Fibroblast of the aortic adventitia (primary cell): Measurements from ENCODE around the gene AUTS2. TPM values are rescaled to one million over a fixed set of nuclear protein-coding genes. Genes with fewer than 3 reads are reported as not detected.

Experiments used
- DNase-seq: peaks from one replicate; pipeline ENCODE4 v3.0.0-alpha.2; 2010; ENCODE audit warnings: low read depth
- H3K4me3 ChIP-seq: 2 replicates; pipeline ENCODE4 v1.5.1; 2011; ENCODE audit warnings: low read depth, mild to moderate bottlenecking, control low read depth, low read length, moderate library complexity
- total RNA-seq: library from RNA; depleted of rRNA; stranded (reverse); fragments of >200 nt; gene quantifications from 2 replicates; pipeline ENCODE4 v1.2.3, GENCODE V29; 2012; ENCODE audit warnings: low replicate concordance
- TF ChIP-seq, protein P1 (sequence below): IDR thresholded peaks from 2 replicates; pipeline ENCODE4 v1.5.1; 2011; ENCODE audit warnings: mild to moderate bottlenecking, low read length, control low read depth, inconsistent platforms; ENCODE audit not compliant: insufficient read depth

The AUTS2 gene
- total RNA-seq, 1 donor: 10.7 TPM

DNA sequence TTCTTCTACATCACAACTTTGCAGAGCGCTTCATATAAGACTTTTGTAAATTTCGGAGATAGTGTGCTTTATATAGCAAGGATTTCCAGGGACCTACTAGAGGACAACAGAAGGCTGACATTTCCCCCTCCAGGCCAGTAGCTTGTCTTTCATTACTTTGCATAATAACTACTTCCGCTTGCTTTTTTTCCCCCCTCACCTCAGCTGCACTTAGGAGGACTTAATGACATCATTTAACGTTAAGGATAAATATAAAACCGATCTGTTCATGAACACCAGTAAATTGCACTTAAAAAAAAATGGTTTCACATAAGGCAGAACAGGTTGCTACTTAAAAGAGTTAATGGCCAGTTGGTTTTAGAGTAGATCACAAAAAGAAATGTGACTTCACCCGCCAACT, 172.3 kb downstream of the AUTS2 start:
- no peak overlapping the region for H3K4me3 ChIP-seq
- TF ChIP-seq, protein P1, sequence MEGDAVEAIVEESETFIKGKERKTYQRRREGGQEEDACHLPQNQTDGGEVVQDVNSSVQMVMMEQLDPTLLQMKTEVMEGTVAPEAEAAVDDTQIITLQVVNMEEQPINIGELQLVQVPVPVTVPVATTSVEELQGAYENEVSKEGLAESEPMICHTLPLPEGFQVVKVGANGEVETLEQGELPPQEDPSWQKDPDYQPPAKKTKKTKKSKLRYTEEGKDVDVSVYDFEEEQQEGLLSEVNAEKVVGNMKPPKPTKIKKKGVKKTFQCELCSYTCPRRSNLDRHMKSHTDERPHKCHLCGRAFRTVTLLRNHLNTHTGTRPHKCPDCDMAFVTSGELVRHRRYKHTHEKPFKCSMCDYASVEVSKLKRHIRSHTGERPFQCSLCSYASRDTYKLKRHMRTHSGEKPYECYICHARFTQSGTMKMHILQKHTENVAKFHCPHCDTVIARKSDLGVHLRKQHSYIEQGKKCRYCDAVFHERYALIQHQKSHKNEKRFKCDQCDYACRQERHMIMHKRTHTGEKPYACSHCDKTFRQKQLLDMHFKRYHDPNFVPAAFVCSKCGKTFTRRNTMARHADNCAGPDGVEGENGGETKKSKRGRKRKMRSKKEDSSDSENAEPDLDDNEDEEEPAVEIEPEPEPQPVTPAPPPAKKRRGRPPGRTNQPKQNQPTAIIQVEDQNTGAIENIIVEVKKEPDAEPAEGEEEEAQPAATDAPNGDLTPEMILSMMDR: no peak
- no peak for DNase-seq

DNA sequence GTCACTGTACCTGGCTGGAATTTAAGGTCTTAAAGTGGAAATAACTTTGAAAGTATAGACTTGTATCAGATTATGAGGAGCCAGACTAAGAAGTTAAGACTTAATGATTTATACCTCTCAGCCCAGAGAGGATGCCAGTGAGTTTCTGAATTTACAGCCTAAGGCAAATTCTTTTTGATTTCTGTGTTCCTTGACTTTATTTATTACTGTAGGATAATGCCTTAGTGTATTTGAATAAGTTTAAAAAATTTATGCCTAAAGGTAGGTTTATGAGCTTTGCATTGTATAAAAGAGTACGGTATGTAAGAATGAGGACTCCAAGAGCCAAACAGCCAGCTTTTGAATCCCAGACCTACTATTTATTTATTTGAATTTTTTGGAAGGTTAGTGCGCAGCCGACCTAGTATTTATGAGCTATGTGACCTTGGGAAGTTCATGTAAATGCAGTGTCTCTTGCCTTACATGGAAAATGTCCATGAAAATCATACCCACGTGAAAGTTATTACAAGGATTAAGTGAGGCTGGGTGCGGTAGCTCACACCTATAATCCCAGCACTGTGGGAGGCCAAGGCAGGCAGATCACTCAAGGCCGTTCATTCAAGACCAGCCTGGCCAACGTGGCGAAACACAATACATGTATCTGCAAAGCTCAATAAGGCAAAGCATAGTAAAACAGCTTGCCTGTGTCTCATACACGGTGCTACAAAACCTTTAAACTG, 174.6 kb downstream of the AUTS2 start:
- no peak overlapping the region for H3K4me3 ChIP-seq
- DNase-seq: no peak
- TF ChIP-seq, protein P1: no peak

DNA sequence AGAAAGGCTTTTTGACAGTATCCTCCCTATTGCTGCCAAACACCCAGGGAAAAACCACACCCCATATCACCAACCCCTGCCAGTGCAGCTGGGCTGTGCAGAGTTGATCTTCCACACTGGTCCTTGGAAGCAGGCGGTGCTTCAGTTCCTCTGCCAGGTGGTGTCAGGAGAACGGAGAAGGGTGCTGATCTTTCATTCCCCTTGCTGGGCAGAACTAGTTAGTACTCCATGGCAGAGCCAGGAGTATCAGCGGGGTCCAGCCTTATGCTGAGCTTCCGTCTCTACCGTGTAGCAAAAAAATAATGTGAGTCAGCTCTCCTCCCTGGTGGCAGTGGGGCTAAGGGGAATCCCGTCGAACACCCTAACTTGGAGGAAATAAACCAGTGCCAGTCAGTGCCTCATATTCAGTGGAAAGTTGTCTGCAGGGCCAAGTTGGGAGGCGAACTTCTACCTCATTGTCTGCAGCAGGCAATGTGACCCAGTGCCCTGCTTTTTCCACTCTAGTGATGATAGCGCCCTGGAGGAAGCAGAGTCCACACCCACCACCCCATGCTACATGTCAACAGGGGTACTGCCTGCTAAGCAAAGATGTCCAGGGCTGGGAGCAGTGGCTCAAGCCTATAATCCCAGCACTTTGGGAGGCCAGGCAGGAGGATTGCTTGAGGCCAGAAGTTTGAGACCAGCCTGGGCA, 175.4 kb downstream of the AUTS2 start:
- DNase-seq: no peak
- TF ChIP-seq, protein P1: no peak
- H3K4me3 ChIP-seq: no peak overlapping the region

DNA sequence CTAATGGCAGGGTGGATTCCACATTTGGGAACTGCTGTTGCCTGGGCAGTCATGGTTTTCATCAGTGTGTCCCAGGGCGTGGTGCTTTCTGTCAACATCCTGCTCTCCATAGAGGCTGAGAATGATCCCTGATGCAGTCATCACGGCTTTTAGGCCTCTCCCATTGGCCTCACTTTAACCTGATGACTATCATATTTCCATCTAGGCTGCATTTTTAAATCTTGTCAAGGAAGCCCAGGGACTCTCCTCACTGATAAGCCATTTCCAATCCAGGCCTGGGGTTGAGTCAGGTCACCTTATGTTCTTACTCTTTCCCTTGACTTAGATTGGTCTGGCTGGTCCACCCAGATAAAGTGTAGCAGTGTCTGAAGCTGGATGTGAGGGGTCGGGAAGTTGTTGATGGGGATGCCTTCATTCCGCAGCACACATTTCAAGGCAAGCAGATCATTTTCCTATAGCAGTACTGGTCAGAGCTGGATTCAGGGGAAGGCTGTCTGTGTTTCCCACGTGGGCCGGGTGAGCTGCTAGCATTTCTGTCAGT, 177.0 kb downstream of the AUTS2 start:
- TF ChIP-seq, protein P1: no peak
- DNase-seq: peak; percentile 88
- H3K4me3 ChIP-seq: no peak overlapping the region

DNA sequence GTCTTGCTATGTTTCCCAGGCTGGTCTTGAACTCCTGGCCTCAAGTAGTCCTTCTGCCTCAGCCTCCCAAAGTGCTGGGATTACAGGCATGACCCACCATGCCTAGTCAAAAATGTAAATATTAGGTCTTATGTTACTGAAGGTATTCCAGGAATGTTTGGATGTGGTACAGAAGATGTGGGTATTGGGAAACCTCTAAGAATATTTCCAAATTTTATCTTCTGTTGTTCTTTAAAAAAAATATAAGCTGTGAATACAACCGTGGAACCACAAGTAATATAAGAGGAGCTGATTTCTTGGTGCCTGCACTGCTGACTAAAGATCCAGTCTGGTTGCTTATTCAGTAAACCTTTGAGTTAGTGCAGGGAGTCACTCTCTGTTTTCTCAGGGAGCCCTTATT, 178.3 kb downstream of the AUTS2 start:
- no peak overlapping the region for H3K4me3 ChIP-seq
- TF ChIP-seq, protein P1: no peak
- DNase-seq: peak; percentile 84

DNA sequence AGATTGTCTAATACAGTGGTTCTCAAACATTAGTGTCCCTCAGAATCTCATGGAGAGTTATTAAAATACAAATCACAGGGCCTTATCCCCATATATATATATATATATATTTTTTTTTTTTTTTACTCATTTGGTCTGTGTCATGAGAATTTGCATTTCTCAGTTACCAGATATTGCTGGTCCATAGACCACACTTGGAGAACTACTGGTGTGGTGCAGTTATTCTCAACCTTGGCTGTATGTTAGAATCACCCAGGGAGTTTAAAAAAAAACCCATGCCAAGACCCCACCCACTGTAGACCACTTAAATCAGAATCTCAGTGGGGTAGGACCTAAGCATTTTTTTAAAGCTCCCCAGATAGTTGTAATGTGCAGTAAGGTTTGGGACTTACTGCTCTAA, 179.9 kb downstream of the AUTS2 start:
- no peak for DNase-seq
- H3K4me3 ChIP-seq: no peak overlapping the region
- TF ChIP-seq, protein P1: no peak
